ENCODE results near the gene MTHFD2L.

DNA sequence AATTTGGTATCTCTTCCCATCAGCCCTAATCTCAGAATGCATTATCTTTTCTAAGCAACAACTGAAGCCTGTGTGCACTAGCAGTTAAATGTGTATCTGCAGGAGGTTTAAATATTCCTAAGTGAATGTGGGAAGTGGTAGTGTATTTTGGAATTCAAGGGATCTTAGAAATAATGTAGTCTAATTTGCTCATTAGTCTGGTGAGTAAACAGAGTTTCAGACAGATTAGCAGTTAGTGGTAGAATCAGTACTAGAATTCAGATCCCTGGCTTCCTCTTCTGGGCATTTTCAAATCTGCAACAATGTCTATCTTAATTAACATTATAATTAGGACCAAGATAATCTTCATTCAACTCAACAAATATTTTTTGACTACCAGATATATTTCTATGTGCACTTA lies 47.2 kb upstream of the MTHFD2L start:
- TF ChIP-seq, protein P1, sequence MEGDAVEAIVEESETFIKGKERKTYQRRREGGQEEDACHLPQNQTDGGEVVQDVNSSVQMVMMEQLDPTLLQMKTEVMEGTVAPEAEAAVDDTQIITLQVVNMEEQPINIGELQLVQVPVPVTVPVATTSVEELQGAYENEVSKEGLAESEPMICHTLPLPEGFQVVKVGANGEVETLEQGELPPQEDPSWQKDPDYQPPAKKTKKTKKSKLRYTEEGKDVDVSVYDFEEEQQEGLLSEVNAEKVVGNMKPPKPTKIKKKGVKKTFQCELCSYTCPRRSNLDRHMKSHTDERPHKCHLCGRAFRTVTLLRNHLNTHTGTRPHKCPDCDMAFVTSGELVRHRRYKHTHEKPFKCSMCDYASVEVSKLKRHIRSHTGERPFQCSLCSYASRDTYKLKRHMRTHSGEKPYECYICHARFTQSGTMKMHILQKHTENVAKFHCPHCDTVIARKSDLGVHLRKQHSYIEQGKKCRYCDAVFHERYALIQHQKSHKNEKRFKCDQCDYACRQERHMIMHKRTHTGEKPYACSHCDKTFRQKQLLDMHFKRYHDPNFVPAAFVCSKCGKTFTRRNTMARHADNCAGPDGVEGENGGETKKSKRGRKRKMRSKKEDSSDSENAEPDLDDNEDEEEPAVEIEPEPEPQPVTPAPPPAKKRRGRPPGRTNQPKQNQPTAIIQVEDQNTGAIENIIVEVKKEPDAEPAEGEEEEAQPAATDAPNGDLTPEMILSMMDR (IDR thresholded peaks at IDR 0.05; ENCODE audit: insufficient read depth, low read depth, low read length), result no peak
- TF ChIP-seq EZH2 (IDR thresholded peaks at IDR 0.05; ENCODE audit: insufficient read depth, low read length), result no peak
